ELR (cell line): Measurements from ENCODE around the gene ATP1A4.

Source experiments
- DNase-seq: peaks from one replicate; pipeline ENCODE4 v3.0.0-alpha.2; 2015; ENCODE audit warnings: low read depth

Gene ATP1A4

GRCh38 chr1:160227561-160227960, 76.2 kb downstream of the ATP1A4 start:
- no peak for DNase-seq

GRCh38 chr1:160228431-160228830, 77.0 kb downstream of the ATP1A4 start:
- no peak for DNase-seq

- DNase-seq = no peak
Observed at GRCh38 chr1:160232911-160233310, 81.5 kb downstream of the ATP1A4 start.
